ENCODE results near the gene UQCR10.

DNA sequence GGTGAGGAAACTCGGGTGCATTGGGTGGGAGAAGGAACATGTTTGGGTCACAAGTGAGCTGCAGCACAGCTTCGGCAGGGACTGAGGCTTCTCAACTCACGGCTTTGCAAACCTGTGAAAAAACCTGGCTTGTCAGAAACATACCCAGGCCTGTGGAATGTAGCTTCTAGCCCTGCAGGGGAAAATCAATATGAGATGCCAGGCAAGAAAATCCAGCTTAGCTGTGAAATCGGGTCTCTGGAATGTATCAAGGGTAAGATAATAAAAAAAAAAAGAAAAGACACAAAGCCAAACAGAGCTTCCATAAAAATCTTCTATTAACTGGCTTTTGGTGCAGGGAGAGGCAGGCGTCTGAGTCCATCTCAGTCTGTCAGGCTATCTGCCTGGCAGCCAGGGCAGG is 28.5 kb downstream of the UQCR10 start:
- TF ChIP-seq, protein P1, sequence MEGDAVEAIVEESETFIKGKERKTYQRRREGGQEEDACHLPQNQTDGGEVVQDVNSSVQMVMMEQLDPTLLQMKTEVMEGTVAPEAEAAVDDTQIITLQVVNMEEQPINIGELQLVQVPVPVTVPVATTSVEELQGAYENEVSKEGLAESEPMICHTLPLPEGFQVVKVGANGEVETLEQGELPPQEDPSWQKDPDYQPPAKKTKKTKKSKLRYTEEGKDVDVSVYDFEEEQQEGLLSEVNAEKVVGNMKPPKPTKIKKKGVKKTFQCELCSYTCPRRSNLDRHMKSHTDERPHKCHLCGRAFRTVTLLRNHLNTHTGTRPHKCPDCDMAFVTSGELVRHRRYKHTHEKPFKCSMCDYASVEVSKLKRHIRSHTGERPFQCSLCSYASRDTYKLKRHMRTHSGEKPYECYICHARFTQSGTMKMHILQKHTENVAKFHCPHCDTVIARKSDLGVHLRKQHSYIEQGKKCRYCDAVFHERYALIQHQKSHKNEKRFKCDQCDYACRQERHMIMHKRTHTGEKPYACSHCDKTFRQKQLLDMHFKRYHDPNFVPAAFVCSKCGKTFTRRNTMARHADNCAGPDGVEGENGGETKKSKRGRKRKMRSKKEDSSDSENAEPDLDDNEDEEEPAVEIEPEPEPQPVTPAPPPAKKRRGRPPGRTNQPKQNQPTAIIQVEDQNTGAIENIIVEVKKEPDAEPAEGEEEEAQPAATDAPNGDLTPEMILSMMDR (IDR thresholded peaks at IDR 0.05), result no peak
- TF ChIP-seq POLR2A (IDR thresholded peaks at IDR 0.05), result no peak
